Vagina (tissue), 2 donors: Measurements from ENCODE around the gene MYZAP. TPM values are rescaled to one million over a fixed set of nuclear protein-coding genes. Genes with fewer than 3 reads are reported as not detected.

Experiments
- DNase-seq, 2 donors: peaks; one replicate each; pipeline ENCODE4 v3.0.0-alpha.2; 2017; ENCODE audit errors: extremely low spot score in 2 of 2
- H3K27ac ChIP-seq: fragments of 200-600 bp; sonication (generic); one replicate; pipeline ENCODE4 v1.5.1; 2019
- H3K27me3 ChIP-seq: fragments of 200-600 bp; sonication (generic); one replicate; pipeline ENCODE4 v1.5.1; 2019
- H3K36me3 ChIP-seq, 2 donors: fragments of 200-600 bp; sonication (generic); one replicate each; pipeline ENCODE4 v1.5.1; 2017 to 2019
- H3K4me1 ChIP-seq: fragments of 200-600 bp; sonication (generic); one replicate; pipeline ENCODE4 v1.5.1; 2019
- H3K4me3 ChIP-seq, 2 donors: fragments of 200-600 bp; sonication (generic); 1 replicate in 1 of 2; 2 replicates in 1 of 2; pipeline ENCODE4 v1.5.1; 2016 to 2019
- H3K9me3 ChIP-seq: fragments of 200-600 bp; sonication (generic); one replicate; pipeline ENCODE4 v1.5.1; 2019
- POLR2A ChIP-seq, 2 donors: fragments of 450-650 bp; IDR thresholded peaks; one replicate each; pipeline ENCODE4 v1.6.1; 2017; ENCODE audit warnings: antibody characterized with exemption in 2 of 2, mild to moderate bottlenecking in 2 of 2, moderate library complexity in 2 of 2
- POLR2AphosphoS5 ChIP-seq, 2 donors: sonication (generic); formaldehyde crosslinking; IDR thresholded peaks; one replicate each; pipeline ENCODE4 v1.9.0; 2017; ENCODE audit warnings: antibody characterized with exemption in 2 of 2, mild to moderate bottlenecking in 2 of 2, low read depth in 1 of 2; ENCODE audit not compliant: insufficient read depth in 1 of 2
- intact Hi-C: fragments of 100-400 bp; cut with DNase I; formaldehyde crosslinking; loops from one replicate; pipeline ENCODE4 v1.15.1; 2023
- total RNA-seq: library from RNA; depleted of rRNA; stranded (reverse); fragments of >200 nt; gene quantifications from one replicate; pipeline ENCODE4 v1.2.3, GENCODE V29; 2016
- TF ChIP-seq, protein P1 (sequence below), 3 experiments: fragments of 450-650 bp in 2 of 3; fragments of 200-600 bp in 1 of 3; sonication (generic) in 1 of 3; IDR thresholded peaks; one replicate each; pipeline ENCODE4 v1.5.1; 2017 to 2019; ENCODE audit warnings: antibody characterized with exemption in 3 of 3, mild to moderate bottlenecking in 2 of 3, moderate library complexity in 2 of 3

The MYZAP gene
- total RNA-seq, 1 donor from 2014 or later: 15.2 TPM

DNA sequence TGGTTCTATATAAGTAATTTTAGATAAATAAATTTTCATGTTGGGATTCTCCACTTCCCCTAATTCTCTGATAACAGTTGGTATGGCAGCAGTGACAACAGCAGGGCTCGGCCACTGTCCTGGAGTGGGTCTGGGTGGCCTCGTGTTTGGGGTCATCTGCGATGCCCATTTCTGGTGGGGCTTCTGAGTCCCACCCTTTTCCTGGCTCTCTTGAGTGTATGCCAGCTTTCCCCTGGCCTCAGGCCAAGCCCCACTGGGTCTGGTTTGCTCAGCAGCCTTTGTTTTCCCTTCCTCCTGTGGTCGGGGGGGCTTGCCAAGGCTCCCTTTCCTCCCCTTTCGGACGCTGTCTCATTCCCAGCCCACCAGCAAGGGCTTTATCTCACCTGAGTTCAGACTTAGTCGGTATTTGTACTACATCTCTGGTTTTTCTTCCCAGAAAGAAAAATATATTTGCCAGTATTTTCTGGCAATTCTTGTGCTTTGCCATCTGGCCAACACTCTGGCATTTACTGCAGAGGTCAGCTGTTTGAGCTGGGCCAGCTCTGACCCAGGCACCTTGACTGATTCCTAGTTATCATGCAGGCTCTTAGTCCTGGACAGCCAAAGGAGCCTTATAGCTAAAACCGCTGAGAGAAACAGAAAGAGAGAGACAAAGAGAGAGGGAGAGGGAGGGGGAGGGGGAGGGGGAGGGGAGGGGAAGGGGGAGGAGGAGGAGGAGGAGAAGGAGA is 35.2 kb downstream of the MYZAP start:
- H3K4me3 ChIP-seq: no peak overlapping the region
- H3K9me3 ChIP-seq: no peaks in the 10 kb centered on the region
- no peak for DNase-seq
- peaks cover 0 to 15% of the 10 kb centered on the region in 2 donors for H3K36me3 ChIP-seq
- H3K27me3 ChIP-seq: no peaks in the 10 kb centered on the region
- no peaks in the 10 kb centered on the region for H3K4me1 ChIP-seq
- H3K27ac ChIP-seq: no peak overlapping the region
- TF ChIP-seq, protein P1, sequence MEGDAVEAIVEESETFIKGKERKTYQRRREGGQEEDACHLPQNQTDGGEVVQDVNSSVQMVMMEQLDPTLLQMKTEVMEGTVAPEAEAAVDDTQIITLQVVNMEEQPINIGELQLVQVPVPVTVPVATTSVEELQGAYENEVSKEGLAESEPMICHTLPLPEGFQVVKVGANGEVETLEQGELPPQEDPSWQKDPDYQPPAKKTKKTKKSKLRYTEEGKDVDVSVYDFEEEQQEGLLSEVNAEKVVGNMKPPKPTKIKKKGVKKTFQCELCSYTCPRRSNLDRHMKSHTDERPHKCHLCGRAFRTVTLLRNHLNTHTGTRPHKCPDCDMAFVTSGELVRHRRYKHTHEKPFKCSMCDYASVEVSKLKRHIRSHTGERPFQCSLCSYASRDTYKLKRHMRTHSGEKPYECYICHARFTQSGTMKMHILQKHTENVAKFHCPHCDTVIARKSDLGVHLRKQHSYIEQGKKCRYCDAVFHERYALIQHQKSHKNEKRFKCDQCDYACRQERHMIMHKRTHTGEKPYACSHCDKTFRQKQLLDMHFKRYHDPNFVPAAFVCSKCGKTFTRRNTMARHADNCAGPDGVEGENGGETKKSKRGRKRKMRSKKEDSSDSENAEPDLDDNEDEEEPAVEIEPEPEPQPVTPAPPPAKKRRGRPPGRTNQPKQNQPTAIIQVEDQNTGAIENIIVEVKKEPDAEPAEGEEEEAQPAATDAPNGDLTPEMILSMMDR (IDR thresholded peaks at IDR 0.05): no peak
- TF ChIP-seq POLR2AphosphoS5 (IDR thresholded peaks at IDR 0.05; ENCODE audit: insufficient read depth in 1 of 2, low read depth in 1 of 2) (no peak), POLR2A (IDR thresholded peaks at IDR 0.05) (no peak)
- intact Hi-C loops: no loop called here

- Histone ChIP-seq H3K9me3 (no peaks in the 10 kb centered on the region), H3K27me3 (no peaks in the 10 kb centered on the region), H3K4me3 (no peak overlapping the region), H3K36me3 (peaks cover 0 to 9% of the 10 kb centered on the region in 2 donors), H3K27ac (no peak overlapping the region), H3K4me1 (peaks cover 9% of the 10 kb centered on the region)
- no peak for TF ChIP-seq POLR2AphosphoS5 (IDR thresholded peaks at IDR 0.05; ENCODE audit: insufficient read depth in 1 of 2, low read depth in 1 of 2)
- no peak for TF ChIP-seq POLR2A (IDR thresholded peaks at IDR 0.05)
- TF ChIP-seq, protein P1 (IDR thresholded peaks at IDR 0.05): no peak
- peak in 1 of 2 donors; percentile 67 for DNase-seq
- intact Hi-C loops: no loop called here
These were observed 39.8 kb downstream of the MYZAP start for GRCh38 chr15:57631386-57632110.

DNA sequence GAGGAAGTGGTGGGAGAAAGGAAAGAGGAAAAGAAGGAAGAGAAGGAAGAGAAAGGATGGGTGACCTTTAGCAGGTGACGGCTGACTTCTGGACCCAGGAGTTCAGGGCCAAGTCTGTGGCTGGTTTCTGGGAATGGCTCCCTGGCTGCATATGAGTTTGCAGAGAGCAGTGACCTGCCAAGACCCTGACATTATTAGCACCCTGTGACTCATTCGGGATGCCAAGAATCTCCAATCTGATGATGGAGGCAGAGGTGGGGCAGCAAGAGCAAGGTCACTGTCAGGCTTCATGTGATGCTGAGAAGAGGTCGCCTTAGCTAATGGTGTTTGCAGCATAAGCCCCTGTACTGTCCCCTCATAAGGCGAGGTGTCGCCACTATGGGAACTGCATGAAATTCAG is 42.6 kb downstream of the MYZAP start:
- no peak for DNase-seq
- Histone ChIP-seq H3K4me1 (peaks cover 9% of the 10 kb centered on the region), H3K36me3 (peaks cover 0 to 17% of the 10 kb centered on the region in 2 donors), H3K27ac (no peak overlapping the region), H3K27me3 (no peaks in the 10 kb centered on the region), H3K9me3 (no peaks in the 10 kb centered on the region), H3K4me3 (no peak overlapping the region)
- TF ChIP-seq POLR2AphosphoS5 (IDR thresholded peaks at IDR 0.05; ENCODE audit: insufficient read depth in 1 of 2, low read depth in 1 of 2): no peak
- no peak for TF ChIP-seq POLR2A (IDR thresholded peaks at IDR 0.05)
- TF ChIP-seq, protein P1 (IDR thresholded peaks at IDR 0.05): no peak
- intact Hi-C loops: no loop called here

- peaks cover 9% of the 10 kb centered on the region for H3K4me1 ChIP-seq
- TF ChIP-seq POLR2A (IDR thresholded peaks at IDR 0.05): no peak
- TF ChIP-seq POLR2AphosphoS5 (IDR thresholded peaks at IDR 0.05; ENCODE audit: insufficient read depth in 1 of 2, low read depth in 1 of 2): no peak
- TF ChIP-seq, protein P1 (IDR thresholded peaks at IDR 0.05): no peak
- no peak for DNase-seq
- no peak overlapping the region for H3K27ac ChIP-seq
- H3K27me3 ChIP-seq: no peaks in the 10 kb centered on the region
- H3K4me3 ChIP-seq: no peak overlapping the region
- H3K9me3 ChIP-seq: no peaks in the 10 kb centered on the region
- H3K36me3 ChIP-seq: peaks cover 0 to 25% of the 10 kb centered on the region in 2 donors
- intact Hi-C loops: no loop called here
These were observed 43.7 kb downstream of the MYZAP start for GRCh38 chr15:57635300-57635909.
